H7 (cell line): ENCODE data around the gene CLGN. TPM values are rescaled to one million over a fixed set of nuclear protein-coding genes. Genes with fewer than 3 reads are reported as not detected.

ENCODE experiments used
- total RNA-seq: library from RNA; depleted of rRNA; stranded (reverse); fragments of >200 nt; shearing (Covaris generic); gene quantifications from 2 replicates; pipeline ENCODE4 v1.2.3, GENCODE V29; 2014; rRNA removed

Gene CLGN
- total RNA-seq, 1 experiment from 2014 or later, result 5.0 TPM

Other genes with a start within 250 kb of the CLGN start
- gene SCOC, start 54.0 kb downstream of the CLGN start, total RNA-seq, result 52.0 and 59.0 TPM in 2 replicates
- not detected in 2 replicates for gene MGAT4D, start 70.6 kb upstream of the CLGN start, total RNA-seq
- gene ELMOD2, start 96.5 kb upstream of the CLGN start, total RNA-seq, result 24.8 and 27.1 TPM in 2 replicates
- 0.07 TPM in 1 of 2 replicates, not detected in the other for gene UCP1, start 141.3 kb upstream of the CLGN start, total RNA-seq